H1 (cell line): ENCODE results near the gene NFE2L2. TPM values are rescaled to one million over a fixed set of nuclear protein-coding genes. Genes with fewer than 3 reads are reported as not detected.

Experiments
- CTCF ChIA-PET: fragments of 300-600 bp; sonication (Branson Sonifier 250); formaldehyde crosslinking; loops from one replicate; lab custom pipeline; 2021; ENCODE audit not compliant: partially characterized antibody; lab: Charles Lee
- POLR2A ChIA-PET: fragments of 300-600 bp; sonication (Branson Sonifier 250); formaldehyde crosslinking; loops from one replicate; lab custom pipeline; 2021; ENCODE audit warnings: inconsistent platforms; ENCODE audit not compliant: partially characterized antibody; lab: Charles Lee
- DNase-seq, 2 experiments: peaks; one replicate each; pipeline versions ENCODE4 v3.0.0 to v3.0.0-alpha.2; 2010 to 2022; ENCODE audit warnings: low spot score in 2 of 2, low read depth in 1 of 2, mixed read lengths in 1 of 2
- FAIRE-seq: peaks from 2 replicates; lab custom pipeline; 2011; peaks lifted over from hg19 to GRCh38; lab: Jason Lieb, UNC
- H2AFZ ChIP-seq: 2 replicates; pipeline ENCODE4 v1.8.1; 2012; ENCODE audit warnings: low read length, inconsistent platforms
- H2AK5ac ChIP-seq: 2 replicates; pipeline ENCODE4 v1.6.1; 2013; ENCODE audit warnings: low read depth, low read length
- H2BK120ac ChIP-seq: replicated peaks from 2 replicates; pipeline ENCODE3; 2013; ENCODE audit warnings: low read depth, low read length, inconsistent platforms
- H2BK12ac ChIP-seq: 2 replicates; pipeline ENCODE4 v1.6.1; 2013; ENCODE audit warnings: low read depth, low read length
- H2BK15ac ChIP-seq: 2 replicates; pipeline ENCODE4 v1.6.1; 2013; ENCODE audit warnings: low read length
- H2BK20ac ChIP-seq: 2 replicates; pipeline ENCODE4 v1.6.1; 2013; ENCODE audit warnings: low read length
- H2BK5ac ChIP-seq: 2 replicates; pipeline ENCODE4 v1.6.1; 2013; ENCODE audit warnings: low read depth, low read length
- H3K14ac ChIP-seq: 2 replicates; pipeline ENCODE4 v1.6.1; 2013; ENCODE audit warnings: inconsistent platforms; ENCODE audit not compliant: insufficient read length
- H3K18ac ChIP-seq: 2 replicates; pipeline ENCODE4 v1.6.1; 2013; ENCODE audit warnings: low read length; ENCODE audit errors: extremely low read depth
- H3K23ac ChIP-seq: 2 replicates; pipeline ENCODE4 v1.6.1; 2013; ENCODE audit warnings: inconsistent platforms; ENCODE audit not compliant: insufficient read length
- H3K23me2 ChIP-seq: 2 replicates; pipeline ENCODE4 v1.6.1; 2013; ENCODE audit warnings: low read depth, low read length
- H3K27ac ChIP-seq: 2 replicates; pipeline ENCODE4 v1.6.1; 2011; ENCODE audit warnings: low read depth, low read length, inconsistent platforms
- H3K27me3 ChIP-seq, 4 experiments: replicated peaks in 1 of 4; 1 replicate in 1 of 4; 2 replicates in 3 of 4; pipeline versions ENCODE4 v1.6.1 to v1.8.1; 2011 to 2013; ENCODE audit warnings: low read length in 3 of 4, mild to moderate bottlenecking in 3 of 4, inconsistent platforms in 2 of 4, mixed read lengths in 2 of 4, moderate library complexity in 1 of 4; ENCODE audit not compliant: control insufficient read depth in 3 of 4, insufficient read depth in 3 of 4; ENCODE audit errors: extremely low read depth in 1 of 4
- H3K36me3 ChIP-seq, 4 experiments: 2 replicates each; pipeline versions ENCODE4 v1.6.1 to v1.8.1; 2011 to 2013; ENCODE audit warnings: mild to moderate bottlenecking in 4 of 4, low read length in 3 of 4, moderate library complexity in 2 of 4, control low read depth in 1 of 4, inconsistent platforms in 1 of 4; ENCODE audit not compliant: insufficient read depth in 4 of 4, control insufficient read depth in 2 of 4
- H3K4ac ChIP-seq: replicated peaks from 2 replicates; pipeline ENCODE3; 2013; ENCODE audit warnings: low read length, low read depth, mixed read lengths, inconsistent platforms; ENCODE audit not compliant: insufficient read length
- H3K4me1 ChIP-seq, 4 experiments: replicated peaks in 1 of 4; 1 replicate in 1 of 4; 2 replicates in 3 of 4; pipeline versions ENCODE4 v1.6.1 to v1.8.1; 2011 to 2013; ENCODE audit warnings: low read length in 3 of 4, inconsistent platforms in 2 of 4, mixed read lengths in 1 of 4; ENCODE audit not compliant: insufficient read depth in 4 of 4, control insufficient read depth in 3 of 4
- H3K4me2 ChIP-seq, 2 experiments: 2 replicates each; pipeline versions ENCODE4 v1.6.1 to v1.8.1; 2011 to 2013; ENCODE audit warnings: low read depth in 2 of 2, low read length in 2 of 2, control low read depth in 1 of 2, inconsistent platforms in 1 of 2, mild to moderate bottlenecking in 1 of 2; ENCODE audit not compliant: insufficient read depth in 1 of 2
- H3K4me3 ChIP-seq, 4 experiments: fragments of 200-600, 300-600 bp in 1 of 4; sonication (generic), shearing (Covaris generic), sonication (Bioruptor Twin) in 1 of 4; 2 replicates each; pipeline versions ENCODE4 v1.5.1 to v1.8.1; 2011 to 2016; ENCODE audit warnings: low read length in 4 of 4, low read depth in 3 of 4, control low read depth in 2 of 4, inconsistent platforms in 2 of 4, mild to moderate bottlenecking in 2 of 4, mixed read lengths in 1 of 4, moderate library complexity in 1 of 4; ENCODE audit not compliant: insufficient read depth in 2 of 4; ENCODE audit errors: extremely low read depth in 1 of 4
- H3K56ac ChIP-seq: replicated peaks from 2 replicates; pipeline ENCODE3; 2013; ENCODE audit warnings: low read depth, mild to moderate bottlenecking, mixed read lengths, low read length, inconsistent platforms; ENCODE audit not compliant: insufficient read length
- H3K79me1 ChIP-seq: 2 replicates; pipeline ENCODE4 v1.6.1; 2013; ENCODE audit warnings: low read depth, low read length, control low read depth
- H3K79me2 ChIP-seq, 2 experiments: 2 replicates each; pipeline versions ENCODE4 v1.6.1 to v1.8.1; 2012 to 2013; ENCODE audit warnings: low read length in 2 of 2, mild to moderate bottlenecking in 2 of 2, inconsistent platforms in 1 of 2; ENCODE audit not compliant: insufficient read depth in 2 of 2, control insufficient read depth in 1 of 2
- H3K9ac ChIP-seq, 4 experiments: replicated peaks in 1 of 4; 1 replicate in 1 of 4; 2 replicates in 3 of 4; pipeline versions ENCODE4 v1.6.1 to v1.8.1; 2011 to 2013; ENCODE audit warnings: low read depth in 3 of 4, low read length in 3 of 4, control low read depth in 2 of 4, mild to moderate bottlenecking in 2 of 4, moderate library complexity in 2 of 4, inconsistent platforms in 1 of 4; ENCODE audit errors: extremely low read depth in 1 of 4
- H3K9me3 ChIP-seq, 2 experiments: 2 replicates each; pipeline versions ENCODE4 v1.6.1 to v1.8.1; 2012 to 2013; ENCODE audit warnings: mild to moderate bottlenecking in 2 of 2, moderate library complexity in 2 of 2, control low read depth in 1 of 2, inconsistent platforms in 1 of 2, low read depth in 1 of 2, low read length in 1 of 2, mixed read lengths in 1 of 2; ENCODE audit not compliant: insufficient read depth in 2 of 2
- H4K20me1 ChIP-seq, 2 experiments: replicated peaks in 1 of 2; 2 replicates each; pipeline versions ENCODE3 to v1.8.1; 2011 to 2013; ENCODE audit warnings: inconsistent platforms in 2 of 2, low read length in 2 of 2, mild to moderate bottlenecking in 1 of 2; ENCODE audit not compliant: insufficient read depth in 2 of 2, control insufficient read depth in 1 of 2
- H4K5ac ChIP-seq: 2 replicates; pipeline ENCODE4 v1.6.1; 2013; ENCODE audit warnings: low read length, low read depth, mixed read lengths, inconsistent platforms; ENCODE audit not compliant: insufficient read length
- H4K8ac ChIP-seq: 2 replicates; pipeline ENCODE4 v1.8.0; 2013; ENCODE audit warnings: mild to moderate bottlenecking, moderate library complexity, low read length, inconsistent platforms; ENCODE audit not compliant: insufficient read depth; ENCODE audit errors: extremely low read depth
- H4K91ac ChIP-seq: replicated peaks from 2 replicates; pipeline ENCODE3; 2013; ENCODE audit warnings: low read length, mixed read lengths, inconsistent platforms; ENCODE audit not compliant: insufficient read length
- ASH2L ChIP-seq: fragments of 200-600, 300-600 bp; sonication (generic); IDR thresholded peaks from one replicate; pipeline ENCODE4 v1.7.1; 2017; ENCODE audit warnings: low read length
- CTBP2 ChIP-seq: IDR thresholded peaks from 2 replicates; pipeline ENCODE4 v1.7.0; 2011; ENCODE audit warnings: borderline replicate concordance, mild to moderate bottlenecking, moderate library complexity, mixed read lengths, low read length; ENCODE audit not compliant: insufficient read depth, insufficient read length
- HDAC2 ChIP-seq, 2 experiments: fragments of 300-600 bp in 1 of 2; sonication (generic) in 1 of 2; IDR thresholded peaks; 2 replicates each; pipeline ENCODE4 v1.6.1; 2011 to 2012; ENCODE audit warnings: low read depth in 2 of 2, low read length in 2 of 2, mild to moderate bottlenecking in 2 of 2, moderate library complexity in 2 of 2, borderline replicate concordance in 1 of 2, inconsistent platforms in 1 of 2
- RBBP5 ChIP-seq: IDR thresholded peaks from 2 replicates; pipeline ENCODE4 v1.7.1; 2012; ENCODE audit warnings: low read depth, mild to moderate bottlenecking, inconsistent platforms, low read length, moderate library complexity, borderline replicate concordance
- SAP30 ChIP-seq: fragments of 300-600 bp; sonication (generic); IDR thresholded peaks from 2 replicates; pipeline ENCODE4 v1.7.1; 2012; ENCODE audit warnings: low read length, moderate library complexity, mild to moderate bottlenecking, inconsistent platforms; ENCODE audit not compliant: insufficient read depth, insufficient replicate concordance
- TAF7 ChIP-seq: optimal IDR thresholded peaks from 2 replicates; pipeline ENCODE3; 2011; ENCODE audit warnings: low read depth, mild to moderate bottlenecking, inconsistent platforms, low read length, moderate library complexity, borderline replicate concordance
- WGBS, 2 experiments: shearing (Covaris generic) in 1 of 2; methylation state at CpG; one replicate each; pipeline versions ENCODE4 v1.1.6 to v1.1.7; 2013 to 2015; ENCODE audit warnings: low lambda C conversion rate in 2 of 2, mixed read lengths in 2 of 2, inconsistent platforms in 1 of 2, low coverage in 1 of 2, missing lambda C conversion rate in 1 of 2; ENCODE audit not compliant: insufficient replicate concordance in 2 of 2, insufficient coverage in 1 of 2, insufficient read length in 1 of 2; ENCODE audit errors: extremely low coverage in 1 of 2, missing lambda C conversion rate in 1 of 2; 5-methylcytosine and 5-hydroxymethylcytosine counted together
- polyA plus RNA-seq, 7 experiments: library from polyadenylated mRNA; depleted of rRNA in 3 of 7; stranded (reverse) in 5 of 7; unstranded in 2 of 7; fragments of >200 nt in 5 of 7; fragments of 200-250 nt in 2 of 7; gene quantifications; 1 replicate in 5 of 7; 2 replicates in 1 of 7; 4 replicates in 1 of 7; pipeline versions ENCODE4 v1.2.1 to v1.2.3, GENCODE V29; 2011 to 2013; ENCODE audit warnings: missing spikeins in 2 of 7, mixed read lengths in 2 of 7
- total RNA-seq: library from RNA; stranded (reverse); fragmentation: NEBNext Ultra II Directional; extraction: Animal tissue kit (Norgen Biotek cat#: 25700); gene quantifications from 2 replicates; pipeline ENCODE4 v1.2.1, GENCODE V29; 2021
- TF ChIP-seq, protein P1 (sequence below): IDR thresholded peaks from 2 replicates; pipeline ENCODE4 v1.6.1; 2012; ENCODE audit warnings: low read length, inconsistent platforms
- TF ChIP-seq, protein P2 (sequence below): IDR thresholded peaks from 2 replicates; pipeline ENCODE4 v1.6.1; 2012; ENCODE audit warnings: inconsistent platforms

Gene NFE2L2
- total and polyA plus RNA-seq, 2 of the 8 experiments (the other 6 are each of a cell fraction or from before 2014, with no cell fraction given): 33.2 to 34.5 TPM

DNA sequence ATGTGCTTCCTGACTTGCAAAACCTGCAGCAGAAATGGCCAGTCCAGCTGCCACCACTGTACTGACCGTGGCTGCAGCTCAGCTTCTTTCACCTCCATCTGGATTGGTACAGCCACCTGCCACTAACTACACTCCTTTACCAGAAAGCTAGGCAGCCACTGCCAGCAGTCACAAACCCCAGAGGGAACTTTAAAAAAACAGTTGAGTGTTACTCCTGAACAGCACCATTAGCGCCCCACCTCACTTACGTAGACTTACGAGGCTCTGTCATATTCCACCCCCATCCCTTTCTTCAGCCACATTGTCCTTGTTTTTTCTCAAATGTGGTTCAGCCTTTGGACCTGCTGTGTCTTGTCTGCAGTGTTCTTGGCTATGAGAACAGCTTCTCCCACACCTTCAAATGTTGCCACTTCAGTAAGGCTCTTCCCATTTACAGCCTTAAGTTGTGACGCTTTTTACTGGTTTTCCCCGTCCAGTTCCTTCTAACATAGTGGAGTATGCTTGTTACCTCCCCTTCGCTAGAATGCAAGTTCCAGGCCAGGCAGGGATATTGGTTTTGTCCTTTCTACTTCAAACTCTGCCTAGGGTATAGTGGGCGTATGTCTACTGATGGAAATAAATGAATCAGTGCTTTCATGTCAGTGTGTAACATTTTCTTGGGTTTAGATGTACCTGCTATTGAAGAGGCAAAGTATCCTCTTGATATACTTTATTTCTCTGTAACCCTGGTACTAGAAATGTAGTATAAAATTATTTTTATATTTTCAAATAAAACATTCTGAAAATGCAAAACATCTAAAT is 34.9 kb downstream of the NFE2L2 start:
- Histone ChIP-seq H2AFZ (no peak overlapping the region), H3K27ac (no peak overlapping the region), H3K79me1 (no peaks in the 10 kb centered on the region), H3K56ac (no peak overlapping the region), H2AK5ac (no peak overlapping the region), H3K27me3 (no peaks in the 10 kb centered on the region), H3K4ac (no peak overlapping the region), H3K14ac (no peak overlapping the region), H2BK5ac (no peak overlapping the region), H3K9me3 (no peaks in the 10 kb centered on the region), H3K23me2 (no peaks in the 10 kb centered on the region), H3K36me3 (peaks cover 8 to 32% (median 27%) of the 10 kb centered on the region in 4 experiments; a peak in 7 of 8 replicates), H4K20me1 (peaks cover 1% of the 10 kb centered on the region in 2 experiments), H3K4me3 (no peak overlapping the region), H3K4me1 (no peaks in the 10 kb centered on the region), H4K91ac (no peak overlapping the region), H3K18ac (no peak overlapping the region), H3K79me2 (no peaks in the 10 kb centered on the region), H4K8ac (no peak overlapping the region), H2BK12ac (no peak overlapping the region), H2BK20ac (no peak overlapping the region), H2BK120ac (no peak overlapping the region), H3K9ac (no peak overlapping the region; a peak in 1 of 7 replicates), H3K4me2 (no peak overlapping the region), H2BK15ac (no peak overlapping the region), H3K23ac (no peak overlapping the region), H4K5ac (no peak overlapping the region)
- ChIA-PET CTCF (interaction anchor here (0.7 to 5.9 kb wide), 7 partner anchors 8 to 534 kb away, joined by 3 to 33 read pairs (median 4); no protein-coding TSS in a partner anchor), POLR2A (interaction anchor here (1.9 to 9.4 kb wide), 6 partner anchors 10 to 65 kb away, joined by 5 to 128 read pairs (median 32); partner anchors contain the start of genes HNRNPA3 and NFE2L2)
- 90% methylated on average over 8 of the region's 8 CpGs; no CpG with 5 or more reads in 1 of the 2 experiments for WGBS, 2 experiments
- DNase-seq: no peak
- FAIRE-seq: no peak
- TF ChIP-seq HDAC2 (IDR thresholded peaks at IDR 0.05; ENCODE audit: borderline replicate concordance in 1 of 2, low read depth in 2 of 2, low read length in 2 of 2) (no peak), ASH2L (no peak), TAF7 (no peak), SAP30 (no peak), CTBP2 (no peak), RBBP5 (no peak)
- TF ChIP-seq, protein P1, sequence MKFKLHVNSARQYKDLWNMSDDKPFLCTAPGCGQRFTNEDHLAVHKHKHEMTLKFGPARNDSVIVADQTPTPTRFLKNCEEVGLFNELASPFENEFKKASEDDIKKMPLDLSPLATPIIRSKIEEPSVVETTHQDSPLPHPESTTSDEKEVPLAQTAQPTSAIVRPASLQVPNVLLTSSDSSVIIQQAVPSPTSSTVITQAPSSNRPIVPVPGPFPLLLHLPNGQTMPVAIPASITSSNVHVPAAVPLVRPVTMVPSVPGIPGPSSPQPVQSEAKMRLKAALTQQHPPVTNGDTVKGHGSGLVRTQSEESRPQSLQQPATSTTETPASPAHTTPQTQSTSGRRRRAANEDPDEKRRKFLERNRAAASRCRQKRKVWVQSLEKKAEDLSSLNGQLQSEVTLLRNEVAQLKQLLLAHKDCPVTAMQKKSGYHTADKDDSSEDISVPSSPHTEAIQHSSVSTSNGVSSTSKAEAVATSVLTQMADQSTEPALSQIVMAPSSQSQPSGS: no peak
- TF ChIP-seq, protein P2, sequence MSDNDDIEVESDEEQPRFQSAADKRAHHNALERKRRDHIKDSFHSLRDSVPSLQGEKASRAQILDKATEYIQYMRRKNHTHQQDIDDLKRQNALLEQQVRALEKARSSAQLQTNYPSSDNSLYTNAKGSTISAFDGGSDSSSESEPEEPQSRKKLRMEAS: no peak
